ENCODE results near the gene PTPRG.

Gene PTPRG

GRCh38 chr3:62096521-62096920, 535.1 kb downstream of the PTPRG start:
- no peak for DNase-seq

- DNase-seq = no peak
Measured at GRCh38 chr3:62097121-62097520, 535.8 kb downstream of the PTPRG start.

- DNase-seq = no peak
Measured at GRCh38 chr3:62098646-62099365, 537.4 kb downstream of the PTPRG start.

GRCh38 chr3:62100282-62100989, 539.1 kb downstream of the PTPRG start:
- DNase-seq = no peak

- DNase-seq = no peak
Measured at GRCh38 chr3:62101488-62101887, 540.1 kb downstream of the PTPRG start.

GRCh38 chr3:62103531-62103930, 542.2 kb downstream of the PTPRG start:
- DNase-seq = no peak

GRCh38 chr3:62109534-62109933, 548.2 kb downstream of the PTPRG start:
- DNase-seq = no peak

GRCh38 chr3:62110443-62111225, 549.3 kb downstream of the PTPRG start:
- DNase-seq = no peak

- no peak for DNase-seq
Measured at GRCh38 chr3:62113092-62113491, 551.7 kb downstream of the PTPRG start.

GRCh38 chr3:62114763-62115162, 553.4 kb downstream of the PTPRG start:
- no peak for DNase-seq

GRCh38 chr3:62117903-62118548, 556.7 kb downstream of the PTPRG start:
- DNase-seq = no peak

- no peak for DNase-seq
Measured at GRCh38 chr3:62119139-62119538, 557.8 kb downstream of the PTPRG start.

- DNase-seq = no peak
Measured at GRCh38 chr3:62122819-62123218, 561.4 kb downstream of the PTPRG start.

- DNase-seq = no peak
Measured at GRCh38 chr3:62125380-62125779, 564.0 kb downstream of the PTPRG start.

GRCh38 chr3:62127116-62127515, 565.7 kb downstream of the PTPRG start:
- DNase-seq = no peak

GRCh38 chr3:62128051-62128450, 566.7 kb downstream of the PTPRG start:
- DNase-seq = no peak

GRCh38 chr3:62128681-62129080, 567.3 kb downstream of the PTPRG start:
- DNase-seq = no peak

GRCh38 chr3:62131050-62131449, 569.7 kb downstream of the PTPRG start:
- DNase-seq = no peak

- DNase-seq = peak; percentile 38
Measured at GRCh38 chr3:62131620-62132019, 570.2 kb downstream of the PTPRG start.

- no peak for DNase-seq
Measured at GRCh38 chr3:62132027-62132602, 570.7 kb downstream of the PTPRG start.

- no peak for DNase-seq
Measured at GRCh38 chr3:62133015-62133414, 571.6 kb downstream of the PTPRG start.

GRCh38 chr3:62134061-62134496, 572.7 kb downstream of the PTPRG start:
- DNase-seq = peak; percentile 37

GRCh38 chr3:62135741-62136140, 574.4 kb downstream of the PTPRG start:
- DNase-seq = no peak
